GM12878 (cell line): ENCODE data around the gene CFAP53. TPM values are rescaled to one million over a fixed set of nuclear protein-coding genes. Genes with fewer than 3 reads are reported as not detected.

Source experiments
- ATAC-seq: fragments of 200-7000 bp; cut with Tn5 transposase; 3 replicates; pipeline ENCODE4 v1.9.1; 2020; ENCODE audit warnings: mild to moderate bottlenecking, moderate library complexity
- BruUV-seq: library from RNA; stranded (reverse); fragments of 400-500 nt; replicated peaks from 2 replicates; lab custom pipeline; 2021; lab: Mats Ljungman, UMichigan
- CTCF ChIA-PET: fragments of 300-600 bp; sonication (Branson Sonifier 250); formaldehyde crosslinking; extraction: SDS; loops from one replicate; lab custom pipeline; 2021; ENCODE audit warnings: inconsistent platforms; lab: Yijun Ruan, JAX
- POLR2A ChIA-PET: fragments of 350-600 bp; formaldehyde crosslinking; extraction: SDS; loops from one replicate; lab custom pipeline; 2021; ENCODE audit warnings: inconsistent platforms; lab: Charles Lee
- RAD21 ChIA-PET: fragments of 300-600 bp; sonication (Branson Sonifier 250); formaldehyde crosslinking; loops from one replicate; lab custom pipeline; 2023; ENCODE audit warnings: antibody characterized with exemption; ENCODE audit not compliant: unreplicated experiment; lab: Charles Lee
- SMC1A ChIA-PET: fragments of 300-600 bp; sonication (Branson Sonifier 250); formaldehyde crosslinking; loops from one replicate; lab custom pipeline; 2023; ENCODE audit not compliant: unreplicated experiment, uncharacterized antibody; lab: Charles Lee
- DNase-seq: peaks from one replicate; pipeline ENCODE4 v3.0.0-alpha.2; 2011; ENCODE audit warnings: low read depth, low spot score
- FAIRE-seq: peaks from 3 replicates; lab custom pipeline; 2011; peaks lifted over from hg19 to GRCh38; lab: Jason Lieb, UNC
- H2AFZ ChIP-seq: 2 replicates; pipeline ENCODE4 v1.6.0; 2011; ENCODE audit warnings: low read depth, low read length, control low read depth; ENCODE audit not compliant: control insufficient read depth
- H3K27ac ChIP-seq: 2 replicates; pipeline ENCODE4 v1.5.1; 2011; ENCODE audit warnings: control low read depth; ENCODE audit not compliant: control insufficient read depth, insufficient read depth
- H3K27me3 ChIP-seq, 2 experiments: replicated peaks in 1 of 2; 2 replicates each; pipeline versions ENCODE4 v1.6.0 to v1.6.1; 2011; ENCODE audit warnings: low read length in 1 of 2; ENCODE audit not compliant: control insufficient read depth in 2 of 2, insufficient read depth in 2 of 2
- H3K36me3 ChIP-seq, 2 experiments: 2 replicates each; pipeline ENCODE4 v1.5.1; 2011; ENCODE audit warnings: low read length in 1 of 2; ENCODE audit not compliant: control insufficient read depth in 2 of 2, insufficient read depth in 2 of 2
- H3K4me1 ChIP-seq: 2 replicates; pipeline ENCODE4 v1.6.1; 2011; ENCODE audit warnings: mild to moderate bottlenecking, low read length, moderate library complexity, mixed read lengths; ENCODE audit not compliant: control insufficient read depth, insufficient read depth
- H3K4me2 ChIP-seq: 2 replicates; pipeline ENCODE4 v1.6.0; 2011; ENCODE audit warnings: control low read depth; ENCODE audit not compliant: control insufficient read depth, insufficient read depth
- H3K4me3 ChIP-seq: fragments of 200-600 bp; sonication (generic); 2 replicates; pipeline ENCODE4 v1.5.1; 2016
- H3K79me2 ChIP-seq: 2 replicates; pipeline ENCODE4 v1.6.0; 2011; ENCODE audit warnings: low read length; ENCODE audit not compliant: control insufficient read depth, insufficient read depth
- H3K9ac ChIP-seq: 2 replicates; pipeline ENCODE4 v1.8.0; 2011; ENCODE audit warnings: low read length, control low read depth, mixed read lengths; ENCODE audit not compliant: control insufficient read depth, insufficient read depth
- H3K9me3 ChIP-seq: replicated peaks from 3 replicates; pipeline ENCODE4 v1.5.1; 2011; ENCODE audit warnings: mild to moderate bottlenecking, low read length; ENCODE audit not compliant: control insufficient read depth, insufficient read depth
- H4K20me1 ChIP-seq: 2 replicates; pipeline ENCODE4 v1.6.0; 2011; ENCODE audit not compliant: control insufficient read depth, insufficient read depth
- BMI1 ChIP-seq: fragments of 450-650 bp; IDR thresholded peaks from 2 replicates; pipeline ENCODE4 v1.6.1; 2016; ENCODE audit warnings: mild to moderate bottlenecking, moderate library complexity, borderline replicate concordance
- ETV6 ChIP-seq, 2 experiments: fragments of 450-650 bp in 1 of 2; IDR thresholded peaks in 1 of 2; conservative IDR thresholded peaks in 1 of 2; 2 replicates each; pipeline ENCODE4 v1.6.1; 2014; ENCODE audit warnings: antibody characterized with exemption in 1 of 2, borderline replicate concordance in 1 of 2, low read depth in 1 of 2, mild to moderate bottlenecking in 1 of 2, moderate library complexity in 1 of 2
- JUNB ChIP-seq: IDR thresholded peaks from 2 replicates; pipeline ENCODE4 v1.6.1; 2016; ENCODE audit warnings: antibody characterized with exemption, mild to moderate bottlenecking
- NR2C2 ChIP-seq: IDR thresholded peaks from 2 replicates; pipeline ENCODE4 v1.6.1; 2011; ENCODE audit warnings: borderline replicate concordance, low read depth; ENCODE audit not compliant: control insufficient read depth, insufficient read length
- PAX5 ChIP-seq: IDR thresholded peaks from 2 replicates; pipeline ENCODE4 v1.6.1; 2011; ENCODE audit warnings: low read depth, low read length, borderline replicate concordance
- POLR2AphosphoS5 ChIP-seq: IDR thresholded peaks from 2 replicates; pipeline ENCODE4 v1.6.1; 2011; ENCODE audit warnings: mild to moderate bottlenecking, low read length, inconsistent platforms
- RAD21 ChIP-seq: IDR thresholded peaks from 2 replicates; pipeline ENCODE4 v1.6.1; 2011; ENCODE audit warnings: mild to moderate bottlenecking, low read depth, low read length, moderate library complexity; ENCODE audit not compliant: insufficient read depth
- RCOR1 ChIP-seq: conservative IDR thresholded peaks from 2 replicates; pipeline ENCODE4 v1.6.1; 2012; ENCODE audit warnings: low read depth, low read length, improper control_type of control experiment
- ZSCAN29 ChIP-seq: fragments of 450-650 bp; IDR thresholded peaks from 2 replicates; pipeline ENCODE4 v1.6.1; 2017; ENCODE audit warnings: mild to moderate bottlenecking, moderate library complexity
- WGBS: methylation state at CpG from one replicate; pipeline ENCODE4 v1.1.6; 2016; ENCODE audit warnings: low lambda C conversion rate; ENCODE audit not compliant: insufficient replicate concordance, insufficient coverage; ENCODE audit errors: missing lambda C conversion rate; 5-methylcytosine and 5-hydroxymethylcytosine counted together
- in situ Hi-C: fragments of 300-500 bp; cut with MboI; formaldehyde crosslinking; loops from 9 replicates; pipeline ENCODE4 v1.14.3; 2018; ENCODE audit warnings: mixed read lengths
- intact Hi-C: fragments of 100-400 bp; cut with micrococcal nuclease; formaldehyde crosslinking; loops from one replicate; pipeline ENCODE4 v1.14.2; 2022; ENCODE audit not compliant: unreplicated experiment
- polyA plus RNA-seq, 11 experiments: library from polyadenylated mRNA; depleted of rRNA in 4 of 11; unstranded in 6 of 11; stranded (reverse) in 5 of 11; fragments of >200 nt; fragmentation: Nextera tagmentation in 4 of 11; fragmentation: Illumina TruSeq in 1 of 11; extraction: Ambion mirVana in 4 of 11; extraction: Trizol in 1 of 11; gene quantifications; 1 replicate in 1 of 11; 2 replicates in 10 of 11; pipeline versions ENCODE4 v1.2.1 to v1.2.3, GENCODE V29; 2011 to 2016; ENCODE audit warnings: inconsistent platforms in 2 of 11, missing spikeins in 2 of 11, low read depth in 1 of 11
- total RNA-seq, 4 experiments: library from RNA; depleted of rRNA in 3 of 4; stranded (reverse); fragments of >200 nt in 3 of 4; fragmentation: Illumina TruSeq in 1 of 4; extraction: Trizol in 1 of 4; gene quantifications; 2 replicates each; pipeline versions ENCODE4 v1.2.1 to v1.2.3, GENCODE V29; 2013 to 2021
- TF ChIP-seq, protein P1 (sequence below): IDR thresholded peaks from 2 replicates; pipeline ENCODE4 v1.6.1; 2011; ENCODE audit warnings: borderline replicate concordance, low read depth, mild to moderate bottlenecking, moderate library complexity, low read length; ENCODE audit not compliant: insufficient read depth, poor library complexity, severe bottlenecking
- TF ChIP-seq, protein P2 (sequence below): IDR thresholded peaks from 2 replicates; pipeline ENCODE4 v1.6.1; 2011; ENCODE audit warnings: low read depth, mild to moderate bottlenecking, low read length, moderate library complexity, borderline replicate concordance; ENCODE audit errors: extremely low read depth

CFAP53 gene
- total and polyA plus RNA-seq, 10 of the 15 experiments (the other 5 are each of a cell fraction or from before 2014, with no cell fraction given), result 0.05 to 0.31 (median 0.12) TPM; not detected in 1

- TF ChIP-seq JUNB, result peak; percentile 40
- TF ChIP-seq, protein P1, sequence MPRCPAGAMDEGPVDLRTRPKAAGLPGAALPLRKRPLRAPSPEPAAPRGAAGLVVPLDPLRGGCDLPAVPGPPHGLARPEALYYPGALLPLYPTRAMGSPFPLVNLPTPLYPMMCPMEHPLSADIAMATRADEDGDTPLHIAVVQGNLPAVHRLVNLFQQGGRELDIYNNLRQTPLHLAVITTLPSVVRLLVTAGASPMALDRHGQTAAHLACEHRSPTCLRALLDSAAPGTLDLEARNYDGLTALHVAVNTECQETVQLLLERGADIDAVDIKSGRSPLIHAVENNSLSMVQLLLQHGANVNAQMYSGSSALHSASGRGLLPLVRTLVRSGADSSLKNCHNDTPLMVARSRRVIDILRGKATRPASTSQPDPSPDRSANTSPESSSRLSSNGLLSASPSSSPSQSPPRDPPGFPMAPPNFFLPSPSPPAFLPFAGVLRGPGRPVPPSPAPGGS, result peak; percentile 49
These were observed 49.0 kb upstream of the CFAP53 start (continued) for GRCh38 chr18:50315100-50315871.

DNA sequence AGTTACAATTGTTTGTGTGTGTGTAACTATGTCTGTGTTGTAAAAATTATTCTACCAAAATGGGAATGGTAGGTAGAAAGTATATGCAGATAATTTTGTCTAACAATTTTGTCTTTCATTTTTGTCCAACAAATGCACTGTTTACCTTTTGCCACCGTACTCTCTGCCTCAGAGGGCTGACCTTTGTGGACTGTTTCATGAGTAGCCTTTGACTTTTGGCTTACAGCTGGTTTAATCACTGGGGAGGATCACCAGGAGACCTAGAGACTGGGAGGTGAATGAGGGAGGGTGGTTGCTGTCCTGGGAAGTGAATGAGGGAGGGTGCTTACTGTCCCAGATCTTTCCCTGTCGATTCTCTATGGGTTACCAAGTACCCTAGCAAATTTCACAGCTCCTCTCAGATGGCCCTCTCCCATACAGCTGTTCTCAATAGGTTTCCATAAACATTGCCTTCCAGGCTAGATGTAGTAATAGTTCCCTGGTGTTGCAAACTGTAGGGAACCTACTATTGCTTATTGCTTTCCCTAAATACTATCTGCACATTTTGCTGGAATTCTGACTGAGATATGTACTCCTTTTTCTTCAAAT is 47.7 kb upstream of the CFAP53 start:
- H3K27me3 ChIP-seq, result no peaks in the 10 kb centered on the region
- H3K79me2 ChIP-seq, result no peaks in the 10 kb centered on the region
- intact Hi-C loops, result loop anchor here (2.0 kb wide), 1 partner anchor 27 kb away; the partner anchor contains the start of gene CXXC1
- H3K4me2 ChIP-seq, result peak overlapping the region; percentile 73
- no peak for DNase-seq
- peaks cover 69% of the 10 kb centered on the region for H3K4me1 ChIP-seq
- WGBS, result 43% methylated on average over 2 of the region's 2 CpGs
- FAIRE-seq, result no peak
- H4K20me1 ChIP-seq, result no peaks in the 10 kb centered on the region
- CTCF ChIA-PET, result interaction anchor here (0.8 to 6.6 kb wide), 8 partner anchors 9 to 96 kb away, joined by 3 to 83 read pairs (median 4); partner anchors contain the start of gene MBD1
- H3K9me3 ChIP-seq, result peaks cover 7% of the 10 kb centered on the region
- in situ Hi-C loops, result no loop called here
- peak overlapping the region; percentile 95 for H3K27ac ChIP-seq
- POLR2A ChIA-PET, result interaction anchor here (0.9 to 4.5 kb wide), 5 partner anchors 16 to 42 kb away, joined by 3 to 32 read pairs (median 4); partner anchors contain the start of gene MBD1
- no peak overlapping the region for H2AFZ ChIP-seq
- H3K9ac ChIP-seq, result no peak overlapping the region; the same call in 1 of the 2 replicates
- BruUV-seq, result no TSS peak
- TF ChIP-seq ZSCAN29, result no peak
- no peak for TF ChIP-seq POLR2AphosphoS5
- TF ChIP-seq ETV6 (conservative IDR thresholded peaks at IDR 0.05 in 1 of 2, IDR thresholded peaks at IDR 0.05 in 1 of 2; ENCODE audit: borderline replicate concordance in 1 of 2, low read depth in 1 of 2), result no peak
- TF ChIP-seq PAX5, result no peak
- no peak for TF ChIP-seq RCOR1
- TF ChIP-seq, protein P2, sequence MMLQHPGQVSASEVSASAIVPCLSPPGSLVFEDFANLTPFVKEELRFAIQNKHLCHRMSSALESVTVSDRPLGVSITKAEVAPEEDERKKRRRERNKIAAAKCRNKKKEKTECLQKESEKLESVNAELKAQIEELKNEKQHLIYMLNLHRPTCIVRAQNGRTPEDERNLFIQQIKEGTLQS, result no peak
- no peak for TF ChIP-seq NR2C2
- TF ChIP-seq RAD21, result no peak
- TF ChIP-seq BMI1, result no peak
- H3K36me3 ChIP-seq, result no peaks in the 10 kb centered on the region
- no peak overlapping the region for H3K4me3 ChIP-seq
- no peak for ATAC-seq
- RAD21 ChIA-PET, result interaction anchor here (1.1 to 6.6 kb wide), 8 partner anchors 12 to 47 kb away, joined by 3 to 125 read pairs (median 5); partner anchors contain the start of genes CFAP53 and MBD1
- SMC1A ChIA-PET, result interaction anchor here (0.7 to 8.7 kb wide), 14 partner anchors 12 to 214 kb away, joined by 3 to 145 read pairs (median 6); no protein-coding TSS in a partner anchor
